Right lobe of liver (tissue), 6 donors: Measurements from ENCODE around the gene XAF1. TPM values are rescaled to one million over a fixed set of nuclear protein-coding genes. Genes with fewer than 3 reads are reported as not detected.

Experiments used
- ATAC-seq, 4 donors: fragments of 200-7000 bp; cut with Tn5 transposase; one replicate each; pipeline ENCODE4 v1.9.1; 2020; ENCODE audit warnings: mild to moderate bottlenecking in 4 of 4, moderate library complexity in 4 of 4
- DNase-seq, 3 donors: peaks; one replicate each; pipeline ENCODE4 v3.0.0-alpha.2; 2020
- H3K27ac ChIP-seq, 3 donors: fragments of 200-600 bp; one replicate each; pipeline ENCODE4 v1.8.0; 2022
- H3K27me3 ChIP-seq, 2 donors: fragments of 200-600 bp; one replicate each; pipeline ENCODE4 v1.8.0; 2022
- H3K36me3 ChIP-seq, 4 donors: fragments of 200-600 bp; sonication (generic) in 1 of 4; one replicate each; pipeline versions ENCODE4 v1.5.1 to v1.8.0; 2017 to 2022; ENCODE audit warnings: control low read depth in 1 of 4
- H3K4me1 ChIP-seq, 4 donors: fragments of 200-600 bp; sonication (generic) in 1 of 4; one replicate each; pipeline versions ENCODE4 v1.5.1 to v1.8.0; 2017 to 2022; ENCODE audit warnings: control low read depth in 1 of 4
- H3K4me3 ChIP-seq, 3 donors: fragments of 200-600 bp; one replicate each; pipeline ENCODE4 v1.8.0; 2022
- H3K9me3 ChIP-seq, 4 donors: fragments of 200-600 bp; sonication (generic) in 1 of 4; one replicate each; pipeline versions ENCODE4 v1.5.1 to v1.8.0; 2017 to 2022; ENCODE audit warnings: control low read depth in 1 of 4
- CTCF ChIP-seq, 4 donors: fragments of 200-600 bp in 3 of 4; fragments of 450-650 bp in 1 of 4; IDR thresholded peaks; one replicate each; pipeline versions ENCODE4 v1.5.1 to v1.8.0; 2016 to 2022; ENCODE audit warnings: antibody characterized with exemption in 4 of 4, mild to moderate bottlenecking in 2 of 4
- POLR2A ChIP-seq: fragments of 450-650 bp; IDR thresholded peaks from one replicate; pipeline ENCODE4 v1.6.1; 2017; ENCODE audit warnings: antibody characterized with exemption, mild to moderate bottlenecking
- WGBS: methylation state at CpG from one replicate; pipeline ENCODE4 v1.1.6; 2018; ENCODE audit warnings: low coverage, low lambda C conversion rate; ENCODE audit not compliant: insufficient coverage; ENCODE audit errors: missing lambda C conversion rate; 5-methylcytosine and 5-hydroxymethylcytosine counted together
- intact Hi-C, 2 donors: fragments of 100-400 bp; cut with DNase I; formaldehyde crosslinking; loops; one replicate each; pipeline versions ENCODE4 v1.11.2 to v1.14.1; 2022
- total RNA-seq, 6 experiments: library from RNA; depleted of rRNA in 2 of 6; stranded (reverse); fragments of >200 nt in 2 of 6; fragmentation: NEBNext Ultra II Directional in 3 of 6; extraction: Animal tissue kit (Norgen Biotek cat#: 25700) in 3 of 6; gene quantifications; one replicate each; pipeline versions ENCODE4 v1.1.0 to v1.2.4, GENCODE V29; 2016 to 2023
- donor health status: DM: no; HTN: yes; CAD: no.
- donor health status: DM: no; HTN: no; CAD: no.
- donor health status: DM: no; HTN: no; CAD: no.
- donor health status: DM: no; HTN: yes; CAD: no.
- donor health status: DM: no; HTN: yes; CAD: no.

XAF1 gene
- total RNA-seq, 6 experiments from 2014 or later = 15.9 to 76.8 (median 42.7) TPM

DNA sequence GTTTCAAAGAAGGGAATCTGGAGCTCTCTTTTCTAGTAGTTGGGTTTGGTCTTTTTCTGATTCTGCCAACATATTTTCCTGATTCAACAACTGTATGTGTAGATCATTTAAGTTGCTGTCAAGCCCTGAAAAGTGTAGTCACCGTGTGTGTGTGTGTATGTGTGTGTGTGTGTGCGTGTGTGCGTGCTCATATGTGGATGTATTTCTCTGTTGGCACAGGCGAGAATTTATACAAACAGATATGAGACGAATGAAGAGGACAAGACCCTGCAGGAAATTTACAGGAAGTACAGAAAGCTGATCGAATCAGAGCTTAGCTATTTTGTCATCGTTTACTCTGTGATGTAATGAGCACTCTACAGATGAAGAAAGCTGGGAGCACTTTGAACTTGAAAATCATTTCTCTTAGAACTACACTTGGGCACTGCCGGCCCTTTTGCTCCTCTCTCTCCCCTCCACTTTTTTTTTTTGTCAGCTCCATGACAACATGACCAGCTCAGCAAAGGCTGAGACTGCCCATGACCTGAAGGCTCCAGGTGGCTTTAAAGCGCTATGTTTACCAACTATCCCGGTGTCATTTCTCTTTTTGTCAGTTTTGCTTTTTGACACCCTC lies 31.3 kb downstream of the XAF1 start:
- DNase-seq = no peak
- H3K36me3 ChIP-seq = no peaks in the 10 kb centered on the region
- H3K9me3 ChIP-seq = no peaks in the 10 kb centered on the region
- H3K4me1 ChIP-seq = peaks cover 0 to 8% (median 0%) of the 10 kb centered on the region in 4 donors
- intact Hi-C loops = no loop called here
- H3K27me3 ChIP-seq = no peaks in the 10 kb centered on the region
- TF ChIP-seq CTCF (IDR thresholded peaks at IDR 0.05) (no peak), POLR2A (no peak)
- WGBS = 38% methylated on average over 10 of the region's 10 CpGs
- peak overlapping the region in 1 of 3 donors; percentile 23 for H3K27ac ChIP-seq
- peak in 3 of 4 donors; percentile 13 to 50 (median 29) for ATAC-seq
- no peak overlapping the region for H3K4me3 ChIP-seq

DNA sequence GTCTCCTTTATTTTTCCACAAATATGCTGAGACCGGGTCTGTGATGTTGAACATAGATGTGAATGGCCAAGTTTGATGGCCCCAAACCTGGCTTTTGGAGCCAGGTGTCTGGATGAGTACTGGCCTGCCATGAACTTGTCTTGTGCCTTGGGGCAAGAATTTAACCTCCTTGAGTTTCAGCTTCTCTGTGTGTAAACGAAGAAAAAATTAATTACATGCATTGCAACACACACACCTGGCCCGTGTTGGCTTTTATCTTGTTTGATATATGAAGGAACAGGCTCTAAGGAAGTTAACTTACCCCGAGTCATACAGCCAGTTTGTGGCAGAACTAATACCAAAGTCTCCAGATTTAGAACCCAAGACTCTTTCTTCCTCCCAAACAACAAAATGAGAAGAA lies 33.3 kb downstream of the XAF1 start:
- no peaks in the 10 kb centered on the region for H3K27me3 ChIP-seq
- no peaks in the 10 kb centered on the region for H3K36me3 ChIP-seq
- H3K9me3 ChIP-seq = no peaks in the 10 kb centered on the region
- DNase-seq (no peak), ATAC-seq (no peak)
- no peak overlapping the region for H3K27ac ChIP-seq
- intact Hi-C loops = no loop called here
- no peak overlapping the region for H3K4me3 ChIP-seq
- WGBS = 68% methylated on average over 3 of the region's 4 CpGs
- peaks cover 0 to 16% (median 0%) of the 10 kb centered on the region in 4 donors for H3K4me1 ChIP-seq
- TF ChIP-seq POLR2A (no peak), CTCF (IDR thresholded peaks at IDR 0.05) (no peak)

GRCh38 chr17:6793748-6794493 lies 38.1 kb downstream of the XAF1 start:
- Histone ChIP-seq H3K4me3 (no peak overlapping the region), H3K4me1 (peaks cover 0 to 42% (median 13%) of the 10 kb centered on the region in 4 donors), H3K27ac (no peak overlapping the region), H3K27me3 (no peaks in the 10 kb centered on the region), H3K36me3 (no peaks in the 10 kb centered on the region), H3K9me3 (no peaks in the 10 kb centered on the region)
- TF ChIP-seq CTCF (IDR thresholded peaks at IDR 0.05) (no peak), POLR2A (no peak)
- intact Hi-C loops = loop anchor here in 1 of 2 donors (10.0 kb wide), 1 partner anchor 89 kb away; no protein-coding TSS in a partner anchor
- ATAC-seq (no peak), DNase-seq (no peak)
- WGBS = 76% methylated on average over 4 of the region's 5 CpGs

DNA sequence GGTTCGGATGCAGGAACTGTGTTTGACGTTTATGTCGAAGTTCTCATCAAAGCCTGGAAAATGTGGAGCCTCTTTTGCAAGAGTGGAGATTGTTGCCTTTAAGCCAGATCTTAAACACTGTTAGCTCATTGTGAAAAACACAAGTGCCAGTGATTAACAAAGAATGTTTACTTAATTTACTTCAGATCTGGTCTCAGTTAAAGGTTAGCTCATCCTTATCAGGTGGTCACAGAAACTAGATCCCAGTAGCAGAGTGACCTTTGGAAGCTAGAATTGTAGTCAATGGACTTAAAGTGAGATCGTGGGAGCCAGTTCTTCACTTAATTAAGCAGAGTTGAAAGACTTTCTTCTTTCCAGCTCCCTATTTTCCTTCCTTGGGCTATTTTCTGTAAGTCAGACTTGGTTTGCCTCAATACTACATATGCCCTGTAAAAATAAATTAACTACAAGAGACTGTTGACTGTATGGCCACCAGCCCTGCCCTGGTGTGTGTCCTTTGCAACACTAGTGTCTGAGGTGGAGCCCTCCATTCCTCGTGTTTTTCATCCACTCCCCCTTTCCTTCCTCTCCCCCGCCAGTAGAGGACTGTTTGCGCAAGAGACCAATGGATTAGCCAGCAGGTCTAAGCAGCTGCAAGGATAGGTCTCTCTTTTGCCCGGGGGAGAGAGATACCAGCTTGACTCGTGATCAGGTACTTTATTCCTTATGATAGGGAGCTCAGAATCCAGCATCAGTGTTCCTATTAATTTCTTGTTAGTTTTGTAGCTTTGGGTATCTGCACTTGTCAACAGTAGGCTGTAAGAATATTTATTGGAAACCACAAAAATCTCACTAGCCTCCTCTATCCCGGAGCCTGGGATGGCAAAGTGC lies 40.4 kb downstream of the XAF1 start:
- 21% methylated on average over 10 of the region's 10 CpGs for WGBS
- Histone ChIP-seq H3K27ac (peak overlapping the region; percentile 65 to 86 (median 68)), H3K27me3 (no peaks in the 10 kb centered on the region), H3K9me3 (no peaks in the 10 kb centered on the region), H3K4me1 (peaks cover 0 to 55% (median 13%) of the 10 kb centered on the region in 4 donors), H3K4me3 (no peak overlapping the region), H3K36me3 (no peaks in the 10 kb centered on the region)
- intact Hi-C loops = loop anchor here in 1 of 2 donors (10.0 kb wide), 1 partner anchor 91 kb away; no protein-coding TSS in a partner anchor
- ATAC-seq = peak; percentile 57 to 75 (median 60)
- peak in 1 of 3 donors; percentile 60 for DNase-seq
- no peak for TF ChIP-seq CTCF (IDR thresholded peaks at IDR 0.05)
- peak; percentile 6 for TF ChIP-seq POLR2A
